GM18519 (cell line): ENCODE measurements around the gene KIAA0232.
A peak's percentile ranks its signal among the peaks of the same experiment; 100 is the strongest.

Experiments used
- ATAC-seq: cut with Tn5 transposase; IDR thresholded peaks from one replicate; pipeline ENCODE4 v1.9.1; 2021; ENCODE audit warnings: mild to moderate bottlenecking, moderate library complexity; ENCODE audit not compliant: unreplicated experiment, low FRiP score

Gene KIAA0232

DNA sequence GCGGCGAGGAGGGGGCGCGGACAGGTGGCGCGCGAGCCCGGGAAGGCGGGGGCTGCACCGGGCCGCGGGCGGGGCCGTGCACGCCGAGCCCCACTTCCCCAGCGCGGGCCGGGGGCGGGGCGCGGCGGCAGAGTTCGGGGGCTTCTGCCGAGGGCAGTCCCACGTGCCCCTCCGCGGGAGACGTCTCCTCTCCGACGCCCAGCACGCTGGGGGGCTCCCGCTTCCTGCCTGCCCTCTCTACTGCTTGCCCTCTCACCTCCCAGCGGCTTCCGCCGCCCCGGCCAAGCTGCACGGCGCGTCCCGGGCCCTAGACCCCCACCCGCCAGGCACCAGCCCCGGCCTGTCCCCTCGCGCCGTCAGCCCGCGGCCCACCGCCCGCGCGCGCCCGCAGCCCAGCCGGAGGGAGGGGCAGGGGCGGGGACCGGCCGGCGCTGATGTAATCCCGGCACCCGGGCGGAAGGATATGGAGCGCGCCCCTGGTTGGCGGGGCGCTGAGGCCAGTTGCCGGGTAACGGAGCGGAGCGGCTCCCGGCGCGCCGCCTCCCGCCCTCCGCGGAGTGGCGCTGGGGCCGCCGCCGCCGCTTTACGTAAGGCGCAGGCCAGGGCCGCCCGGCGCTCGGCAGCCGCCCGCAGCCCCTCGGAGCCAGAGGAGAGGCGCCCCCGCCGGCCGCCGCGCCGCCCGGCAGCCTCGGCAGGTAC is at the start of gene KIAA0232:
Gene KIAA0232, plus strand, starts transcription at position 581 of the 699 bp plus-strand sequence. CDS start 41,727 bp downstream, outside the sequence.
- ATAC-seq, result peak; percentile 54

- ATAC-seq, result no peak
These were observed 49.0 kb upstream of the KIAA0232 start for GRCh38 chr4:6733358-6734164.

GRCh38 chr4:6734165-6734786 is 48.3 kb upstream of the KIAA0232 start:
- ATAC-seq, result no peak

DNA sequence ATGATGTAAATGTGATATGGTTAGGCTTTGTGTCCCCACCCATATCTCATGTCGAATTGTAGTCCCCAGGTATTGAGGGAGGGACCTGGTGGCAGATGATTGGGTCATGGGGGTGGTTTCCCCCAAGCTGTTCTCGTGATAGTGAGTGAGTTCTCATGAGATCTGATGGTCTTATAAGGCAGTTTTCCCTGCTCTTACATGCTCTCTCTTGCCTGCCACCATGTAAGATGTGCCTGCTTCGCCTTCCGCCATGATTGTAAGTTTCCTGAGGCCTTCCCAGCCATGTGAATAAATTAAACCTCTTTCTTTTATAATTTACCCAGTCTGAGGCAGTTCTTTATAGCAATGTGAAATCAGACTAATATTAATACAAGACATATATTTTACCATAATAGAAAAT is 42.6 kb upstream of the KIAA0232 start:
- no peak for ATAC-seq

DNA sequence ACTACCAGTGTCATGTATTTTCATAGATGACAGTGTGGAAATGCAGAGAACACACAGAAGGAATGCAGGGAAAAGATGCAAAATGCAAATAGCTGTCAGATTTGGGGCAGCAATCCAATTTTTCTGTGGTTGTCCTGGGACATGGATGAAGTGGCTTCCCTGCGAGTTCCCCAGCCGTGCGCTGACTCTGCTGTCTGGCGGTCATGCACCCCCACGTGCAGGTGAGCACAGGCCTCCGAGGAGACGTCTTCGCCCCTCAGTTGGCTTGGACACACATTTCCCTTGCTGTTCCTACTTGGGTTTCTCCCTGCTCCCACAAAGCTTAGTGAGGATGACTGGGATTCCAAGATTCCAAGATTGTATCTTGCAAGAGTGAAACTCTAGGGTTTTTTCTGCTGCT is 42.2 kb upstream of the KIAA0232 start:
- no peak for ATAC-seq

DNA sequence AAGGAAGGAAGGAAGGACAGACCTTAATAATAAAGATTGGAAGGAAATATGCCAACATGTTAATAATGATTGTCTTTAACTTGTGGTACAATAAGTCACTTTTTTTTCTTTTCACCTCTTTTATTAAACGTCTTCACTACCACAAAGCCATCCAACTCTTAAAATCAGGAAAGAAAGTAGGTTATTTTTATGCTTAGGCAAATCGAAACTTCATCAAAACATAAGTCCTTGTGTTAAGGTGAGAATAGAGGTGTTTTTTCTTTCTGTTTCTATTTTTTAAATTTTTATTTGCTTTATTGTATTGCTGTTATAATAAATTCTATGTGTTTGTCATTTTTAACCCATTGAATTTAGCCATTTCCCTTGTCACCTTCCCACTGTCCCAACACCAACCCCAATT is 40.0 kb upstream of the KIAA0232 start:
- no peak for ATAC-seq

DNA sequence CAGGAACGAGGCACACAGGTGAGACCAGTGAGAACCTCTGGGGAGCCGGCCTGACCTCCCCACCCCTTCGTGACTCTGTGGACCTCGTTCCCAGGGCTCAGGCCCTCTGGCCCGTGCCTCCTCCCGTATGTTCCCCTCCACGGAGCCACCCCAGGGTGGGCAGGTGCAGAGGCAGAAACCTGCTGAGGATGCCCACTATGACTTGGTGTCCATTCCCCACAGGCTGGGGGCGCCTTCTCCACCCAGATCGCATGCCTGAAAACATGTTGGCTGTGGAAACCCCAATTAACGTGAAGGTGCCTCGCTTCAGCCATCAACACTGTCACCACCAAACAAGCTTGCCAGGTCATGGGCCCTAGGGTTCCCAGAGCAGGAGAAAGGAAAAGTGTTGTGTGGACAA is 39.5 kb upstream of the KIAA0232 start:
- ATAC-seq, result no peak

GRCh38 chr4:6746721-6747293 is 35.7 kb upstream of the KIAA0232 start:
- no peak for ATAC-seq

DNA sequence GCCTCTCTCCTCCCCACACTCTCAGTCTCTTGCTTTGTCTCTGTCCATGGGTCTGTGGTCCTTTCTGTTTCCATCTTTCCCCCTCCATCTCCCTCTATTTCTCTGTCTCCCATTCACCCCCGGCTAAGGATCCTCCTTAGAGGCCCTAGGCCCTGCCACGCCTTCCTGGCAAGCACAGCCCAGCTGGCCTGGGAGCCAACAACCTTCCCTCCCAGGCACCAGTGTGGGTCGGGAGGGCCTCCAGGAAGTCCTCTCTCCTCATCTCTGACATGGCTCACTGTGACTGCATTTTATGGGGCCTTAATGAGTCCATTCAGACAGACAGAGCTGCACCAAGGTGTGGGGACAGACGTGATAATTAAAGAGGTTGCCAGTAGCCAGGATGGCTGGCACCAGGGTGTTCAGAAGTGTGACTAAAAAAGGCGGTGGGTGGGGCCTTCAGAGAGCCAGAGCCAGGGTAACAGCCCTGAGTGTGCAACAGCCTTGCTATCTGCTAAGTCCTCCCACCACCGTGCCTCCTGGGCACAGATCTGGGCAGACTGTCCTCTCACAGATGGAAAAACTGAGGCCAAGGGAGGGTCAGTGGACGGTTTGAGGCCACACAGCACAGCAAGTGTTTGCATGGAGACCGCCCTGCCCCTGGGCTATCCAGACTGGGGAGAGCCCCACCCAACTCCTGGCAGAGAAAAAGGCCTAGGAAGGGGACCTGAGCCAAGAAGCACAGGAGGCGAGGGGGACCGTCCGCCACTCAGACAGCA is 35.1 kb upstream of the KIAA0232 start:
- ATAC-seq, result no peak

DNA sequence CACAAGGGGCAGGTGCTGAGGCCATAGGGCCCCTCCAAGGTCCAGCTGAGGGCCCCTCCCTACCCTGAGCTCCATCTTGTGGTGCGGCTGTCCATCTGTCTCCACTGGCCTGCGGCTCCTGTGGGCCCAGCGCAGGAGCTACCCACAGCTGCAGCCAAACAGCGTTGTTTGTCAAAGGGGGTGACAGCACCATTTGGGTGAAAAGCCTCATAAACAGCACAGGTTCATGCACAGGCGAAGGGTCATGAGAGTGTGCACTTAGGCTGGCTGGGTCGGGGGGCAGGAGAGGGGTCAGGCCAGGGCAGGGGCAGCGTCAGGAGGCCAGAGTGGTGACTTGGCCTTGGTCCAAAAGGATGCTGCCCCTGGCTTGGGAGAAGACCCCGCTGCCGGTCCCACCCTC is 34.2 kb upstream of the KIAA0232 start:
- no peak for ATAC-seq

DNA sequence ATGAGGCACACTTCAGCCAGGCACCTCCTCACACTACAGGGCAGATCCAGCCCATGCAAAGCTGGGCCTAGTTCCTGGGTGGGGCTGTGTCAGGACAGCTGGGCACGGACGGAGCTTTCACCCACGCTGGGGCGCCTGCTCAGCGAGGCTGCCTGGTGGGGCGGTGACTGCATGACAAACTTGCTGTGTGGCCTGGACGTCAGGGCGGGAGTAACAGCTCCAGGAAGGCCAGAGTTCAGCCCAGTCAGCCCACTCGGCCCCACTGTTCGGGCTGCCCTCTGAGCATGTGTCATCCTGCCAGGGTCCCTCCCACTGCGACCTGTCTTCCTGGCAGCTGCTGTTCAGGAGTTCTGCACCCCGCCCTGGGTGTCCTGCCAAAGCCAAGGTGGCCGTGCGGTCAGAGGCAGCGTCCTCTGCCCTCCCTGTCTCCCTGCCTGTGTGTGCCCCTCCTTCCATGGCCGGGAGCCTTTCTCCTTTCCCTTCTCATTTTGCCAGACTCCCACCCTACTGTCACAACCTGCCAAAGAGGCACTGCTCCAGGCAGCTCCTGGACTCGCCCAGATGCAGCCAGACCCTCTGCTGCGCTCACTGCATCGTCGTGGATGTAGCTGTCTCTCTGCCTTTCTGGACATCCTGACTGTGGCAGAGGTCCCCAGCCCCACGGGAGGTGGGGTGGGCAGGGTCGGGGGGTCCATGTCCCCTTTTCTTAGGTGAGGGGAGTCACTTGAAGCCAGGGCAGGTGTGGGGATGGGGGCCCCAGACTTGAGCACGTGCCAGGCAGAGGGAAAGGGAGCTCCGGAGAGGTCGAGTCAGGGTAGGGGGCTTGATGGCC is 33.0 kb upstream of the KIAA0232 start:
- ATAC-seq, result no peak

DNA sequence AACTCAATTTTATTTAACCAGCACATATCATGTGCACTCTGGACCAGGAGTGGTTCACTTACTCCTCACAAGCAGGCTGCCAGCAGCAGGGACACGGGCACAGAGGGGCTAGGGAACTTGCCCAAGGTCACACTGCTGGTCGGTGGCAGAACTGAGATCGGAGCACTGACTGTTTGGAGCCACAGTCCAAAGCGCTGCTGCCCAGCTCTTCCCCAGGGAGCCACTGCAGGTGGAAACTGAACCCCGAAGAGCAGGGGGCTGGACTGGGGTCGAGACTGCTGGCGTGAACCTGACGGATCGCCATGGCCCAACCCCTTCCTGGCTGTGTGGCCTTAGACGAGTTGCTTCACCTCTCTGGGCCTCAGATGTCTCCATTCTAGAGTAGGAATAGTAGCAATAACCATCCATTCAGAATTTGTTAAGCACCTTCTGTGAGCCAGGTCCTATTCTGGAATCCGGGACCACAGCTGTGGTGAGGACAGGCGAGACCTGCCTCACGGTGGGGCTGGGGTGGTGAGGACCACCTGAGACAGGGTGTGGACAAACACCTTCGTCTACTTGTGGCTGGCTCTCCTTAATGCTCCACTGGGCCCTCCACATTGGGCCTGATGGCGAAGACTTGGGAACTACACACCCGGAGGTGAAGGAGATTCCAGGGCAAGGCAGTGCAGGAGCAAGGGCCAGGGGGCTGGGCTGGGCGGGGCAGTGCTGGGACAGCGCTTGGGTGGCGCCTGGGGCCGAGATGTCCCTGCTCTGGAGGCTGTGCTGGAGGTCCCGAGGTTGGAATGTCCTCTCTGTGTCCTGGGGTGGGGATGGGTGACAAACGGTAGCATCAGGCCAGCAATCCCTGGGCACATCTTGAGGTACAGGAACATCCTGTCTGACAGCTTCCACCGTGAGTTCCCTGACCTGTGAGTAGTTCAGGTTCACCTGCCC is 32.0 kb upstream of the KIAA0232 start:
- ATAC-seq, result no peak

- no peak for ATAC-seq
These were observed 30.7 kb upstream of the KIAA0232 start for GRCh38 chr4:6751611-6752485.

GRCh38 chr4:6752486-6752829 is 30.1 kb upstream of the KIAA0232 start:
- no peak for ATAC-seq

DNA sequence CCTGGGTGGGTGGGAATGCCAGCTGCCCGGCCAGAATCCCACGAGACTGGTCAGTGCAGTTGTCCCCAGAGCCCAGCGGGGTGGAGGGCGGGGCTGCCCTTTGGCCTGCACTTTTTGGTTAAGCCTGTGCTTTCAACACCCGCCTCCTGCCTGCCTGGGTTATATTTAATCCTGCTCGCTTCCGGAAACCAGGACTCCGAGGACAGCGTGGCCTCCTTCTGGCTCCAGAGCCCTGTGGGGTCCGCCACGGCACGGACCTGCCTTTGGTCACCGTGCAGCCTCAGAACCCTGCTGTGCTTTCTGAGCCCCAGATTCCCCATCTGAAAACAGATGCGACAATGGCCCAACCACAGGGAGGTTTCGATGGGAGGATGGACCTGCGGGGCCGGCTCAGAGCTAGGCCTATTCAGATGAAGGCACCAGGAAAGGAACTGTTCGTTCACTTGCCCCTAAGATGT is 29.4 kb upstream of the KIAA0232 start:
- no peak for ATAC-seq

GRCh38 chr4:6753891-6754290 is 28.6 kb upstream of the KIAA0232 start:
- ATAC-seq, result no peak

GRCh38 chr4:6754481-6755087 is 27.9 kb upstream of the KIAA0232 start:
- no peak for ATAC-seq
